HepG2 (cell line): ENCODE results near the gene ATF6. TPM values are rescaled to one million over a fixed set of nuclear protein-coding genes. Genes with fewer than 3 reads are reported as not detected.

Experiments
- ATAC-seq: fragments of 200-7000 bp; cut with Tn5 transposase; 3 replicates; pipeline ENCODE4 v1.9.1; 2020; ENCODE audit warnings: mild to moderate bottlenecking, moderate library complexity
- BruUV-seq: library from RNA; stranded (reverse); fragments of 400-500 nt; replicated peaks from 2 replicates; lab custom pipeline; 2021; lab: Mats Ljungman, UMichigan
- CTCF ChIA-PET: fragments of 300-600 bp; formaldehyde crosslinking; extraction: SDS; loops from one replicate; lab custom pipeline; 2021; ENCODE audit warnings: low total read pairs, inconsistent platforms, low intra/inter-chr PET ratio; lab: Yijun Ruan, JAX
- POLR2A ChIA-PET: fragments of 350-600 bp; sonication (Branson Sonifier 250); formaldehyde crosslinking; loops from one replicate; lab custom pipeline; 2020; ENCODE audit warnings: antibody characterized with exemption, inconsistent platforms; lab: Yijun Ruan, JAX
- DNase-seq: peaks from one replicate; pipeline ENCODE4 v3.0.0-alpha.2; 2015; ENCODE audit warnings: low spot score
- FAIRE-seq: peaks from 3 replicates; lab custom pipeline; 2011; peaks lifted over from hg19 to GRCh38; lab: Jason Lieb, UNC
- H2AFZ ChIP-seq: one replicate; pipeline ENCODE4 v1.6.1; 2011; ENCODE audit warnings: low read length, inconsistent platforms
- H3K27ac ChIP-seq: fragments of 300-600 bp; 3 replicates; pipeline ENCODE4 v1.8.0; 2011; ENCODE audit warnings: mixed run types, mild to moderate bottlenecking, mixed read lengths, low read length, inconsistent platforms; ENCODE audit not compliant: insufficient read depth; ENCODE audit errors: extremely low read length
- H3K27me3 ChIP-seq, 2 experiments: fragments of 200-600 bp in 1 of 2; 2 replicates in 1 of 2; 3 replicates in 1 of 2; pipeline versions ENCODE4 v1.6.0 to v1.8.0; 2011; ENCODE audit warnings: low read length in 2 of 2, mild to moderate bottlenecking in 2 of 2, moderate library complexity in 2 of 2, inconsistent platforms in 1 of 2; ENCODE audit not compliant: insufficient read depth in 2 of 2, control insufficient read depth in 1 of 2
- H3K36me3 ChIP-seq, 2 experiments: fragments of 200-600 bp in 1 of 2; replicated peaks in 1 of 2; 2 replicates in 1 of 2; 3 replicates in 1 of 2; pipeline versions ENCODE4 v1.5.1 to v1.8.0; 2011; ENCODE audit warnings: low read length in 2 of 2, inconsistent platforms in 1 of 2; ENCODE audit not compliant: insufficient read depth in 2 of 2, control insufficient read depth in 1 of 2
- H3K4me1 ChIP-seq: 2 replicates; pipeline ENCODE4 v1.5.1; 2012; ENCODE audit warnings: low read length, inconsistent platforms; ENCODE audit not compliant: insufficient read depth
- H3K4me2 ChIP-seq: 2 replicates; pipeline ENCODE4 v1.6.0; 2011; ENCODE audit warnings: low read depth, low read length, inconsistent platforms
- H3K4me3 ChIP-seq, 3 experiments: fragments of 200-600 bp in 1 of 3; sonication (generic), shearing (Covaris generic) in 1 of 3; replicated peaks in 1 of 3; 2 replicates each; pipeline ENCODE4 v1.5.1; 2011 to 2016; ENCODE audit warnings: low read length in 3 of 3, inconsistent platforms in 2 of 3, low read depth in 2 of 3, mild to moderate bottlenecking in 2 of 3, control low read depth in 1 of 3, mixed read lengths in 1 of 3; ENCODE audit not compliant: insufficient read depth in 1 of 3
- H3K79me2 ChIP-seq: one replicate; pipeline ENCODE4 v1.6.1; 2011; ENCODE audit warnings: low read length, inconsistent platforms; ENCODE audit not compliant: insufficient read depth
- H3K9ac ChIP-seq: 2 replicates; pipeline ENCODE4 v1.6.0; 2011; ENCODE audit warnings: mild to moderate bottlenecking, low read depth, low read length, inconsistent platforms; ENCODE audit not compliant: insufficient read depth
- H3K9me3 ChIP-seq: 2 replicates; pipeline ENCODE4 v1.5.1; 2012; ENCODE audit warnings: mild to moderate bottlenecking, low read length
- H4K20me1 ChIP-seq: 2 replicates; pipeline ENCODE4 v1.6.0; 2011; ENCODE audit warnings: inconsistent platforms, mild to moderate bottlenecking, low read length, moderate library complexity; ENCODE audit not compliant: insufficient read depth
- CEBPG ChIP-seq: IDR thresholded peaks from 2 replicates; pipeline ENCODE4 v1.6.1; 2016
- FOSL1 ChIP-seq: sonication (generic); formaldehyde crosslinking; IDR thresholded peaks from 2 replicates; pipeline ENCODE4 v1.9.0; 2021; ENCODE audit warnings: missing genetic modification reagents, borderline replicate concordance
- GTF3A ChIP-seq: sonication (generic); formaldehyde crosslinking; conservative IDR thresholded peaks from 2 replicates; pipeline ENCODE4 v1.4.0; 2020; ENCODE audit warnings: mild to moderate bottlenecking, missing genetic modification reagents
- MED8 ChIP-seq: sonication (generic); formaldehyde crosslinking; IDR thresholded peaks from 2 replicates; pipeline ENCODE4 v1.8.1; 2023; ENCODE audit warnings: mild to moderate bottlenecking, missing genetic modification reagents; ENCODE audit not compliant: insufficient replicate concordance
- PCBP1 ChIP-seq: fragments of 200-400 bp; formaldehyde crosslinking; IDR thresholded peaks from 2 replicates; pipeline ENCODE4 v1.6.1; 2017; ENCODE audit warnings: mild to moderate bottlenecking, low read depth, low read length, borderline replicate concordance
- RBM22 ChIP-seq: fragments of 200-400 bp; formaldehyde crosslinking; optimal IDR thresholded peaks from 2 replicates; pipeline ENCODE3; 2017; ENCODE audit warnings: mild to moderate bottlenecking, low read length, moderate library complexity
- RFX1 ChIP-seq: fragments of 450-650 bp; IDR thresholded peaks from 2 replicates; pipeline ENCODE4 v1.6.1; 2017
- ZBTB20 ChIP-seq: sonication (generic); formaldehyde crosslinking; IDR thresholded peaks from 2 replicates; pipeline ENCODE4 v1.8.1; 2023; ENCODE audit warnings: missing genetic modification reagents, low read depth, mild to moderate bottlenecking, borderline replicate concordance
- ZBTB21 ChIP-seq: sonication (generic); formaldehyde crosslinking; IDR thresholded peaks from 2 replicates; pipeline ENCODE4 v1.4.0; 2020; ENCODE audit warnings: missing genetic modification reagents
- ZNF136 ChIP-seq: sonication (generic); formaldehyde crosslinking; IDR thresholded peaks from 2 replicates; pipeline ENCODE4 v1.8.1; 2022; ENCODE audit warnings: low read depth, mild to moderate bottlenecking, moderate library complexity, missing genetic modification reagents
- ZNF383 ChIP-seq: sonication (generic); formaldehyde crosslinking; IDR thresholded peaks from 2 replicates; pipeline ENCODE4 v1.4.0; 2020; ENCODE audit warnings: missing genetic modification reagents, mild to moderate bottlenecking, borderline replicate concordance
- ZNF501 ChIP-seq: sonication (generic); formaldehyde crosslinking; IDR thresholded peaks from 2 replicates; pipeline ENCODE4 v1.5.1; 2020; ENCODE audit warnings: mild to moderate bottlenecking, moderate library complexity, missing genetic modification reagents
- ZNF672 ChIP-seq: sonication (generic); formaldehyde crosslinking; IDR thresholded peaks from 2 replicates; pipeline ENCODE4 v1.8.1; 2022; ENCODE audit warnings: missing genetic modification reagents
- WGBS: methylation state at CpG from one replicate; pipeline ENCODE4 v1.1.6; 2017; ENCODE audit warnings: low lambda C conversion rate; 5-methylcytosine and 5-hydroxymethylcytosine counted together
- in situ Hi-C: cut with HindIII; loops from 2 replicates; pipeline ENCODE4 v1.10.0; 2017; ENCODE audit warnings: low pct_unique_long_range_greater_than_20kb; ENCODE audit not compliant: extremely low pct_ligation_motif_present
- intact Hi-C: fragments of 100-400 bp; cut with micrococcal nuclease; formaldehyde crosslinking; loops from one replicate; pipeline ENCODE4 v1.10.0; 2022; ENCODE audit not compliant: unreplicated experiment
- polyA plus RNA-seq, 8 experiments: library from polyadenylated mRNA; depleted of rRNA in 3 of 8; stranded (reverse) in 7 of 8; unstranded in 1 of 8; fragments of >200 nt; fragmentation: Illumina TruSeq in 4 of 8; extraction: Trizol in 4 of 8; gene quantifications; 2 replicates each; pipeline versions ENCODE4 v1.2.1 to v1.2.3, GENCODE V29; 2011 to 2016; ENCODE audit warnings: low read depth in 4 of 8, missing spikeins in 1 of 8, mixed read lengths in 1 of 8; ENCODE audit not compliant: insufficient read depth in 1 of 8
- total RNA-seq, 5 experiments: library from RNA; depleted of rRNA; stranded (reverse); fragments of >200 nt; fragmentation: Illumina TruSeq; extraction: Trizol; gene quantifications; 2 replicates each; pipeline ENCODE4 v1.2.3, GENCODE V29; 2016; ENCODE audit warnings: low read depth in 1 of 5
- TF ChIP-seq, protein P1 (sequence below): sonication (generic); formaldehyde crosslinking; IDR thresholded peaks from 2 replicates; pipeline ENCODE4 v1.4.0; 2020; ENCODE audit warnings: mild to moderate bottlenecking, missing genetic modification reagents
- TF ChIP-seq, protein P2 (sequence below): sonication (generic); formaldehyde crosslinking; IDR thresholded peaks from 2 replicates; pipeline ENCODE4 v1.8.1; 2023; ENCODE audit warnings: missing genetic modification reagents, inconsistent platforms, borderline replicate concordance
- TF ChIP-seq, protein P3 (sequence below): sonication (generic); formaldehyde crosslinking; IDR thresholded peaks from 2 replicates; pipeline ENCODE4 v1.8.0; 2022; ENCODE audit warnings: mild to moderate bottlenecking, missing genetic modification reagents, moderate library complexity

ATF6 gene
- total and polyA plus RNA-seq, 2 of the 13 experiments (the other 11 are each of a cell fraction or from before 2014, with no cell fraction given): 13.2 to 14.5 TPM

DNA sequence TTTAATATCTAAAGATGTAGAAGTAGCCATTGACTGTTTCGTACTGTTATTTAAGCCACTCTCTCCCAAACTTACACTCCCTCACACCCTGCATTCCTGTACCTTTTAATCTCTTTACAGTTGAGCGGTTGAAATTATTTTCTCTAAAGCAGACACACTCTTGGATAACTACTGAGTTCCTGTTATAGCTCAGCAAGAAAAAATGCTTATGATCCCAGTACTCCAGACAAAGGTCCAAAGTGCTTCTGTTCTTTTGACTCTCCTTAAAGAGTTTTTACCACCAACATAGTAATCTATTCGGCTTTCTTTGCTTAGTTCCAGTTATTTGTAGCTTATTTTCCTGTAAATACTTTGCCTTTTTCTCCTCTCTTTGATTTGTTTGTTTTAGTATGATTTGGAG lies 100.1 kb downstream of the ATF6 start (continued):
- TF ChIP-seq ZNF672 (CRISPR knock-in tag) (no peak), ZBTB21 (no peak), MED8 (no peak), RFX1 (no peak), GTF3A (no peak), ZNF501 (CRISPR knock-in tag) (no peak), CEBPG (CRISPR knock-in tag) (no peak)
- TF ChIP-seq, protein P1, sequence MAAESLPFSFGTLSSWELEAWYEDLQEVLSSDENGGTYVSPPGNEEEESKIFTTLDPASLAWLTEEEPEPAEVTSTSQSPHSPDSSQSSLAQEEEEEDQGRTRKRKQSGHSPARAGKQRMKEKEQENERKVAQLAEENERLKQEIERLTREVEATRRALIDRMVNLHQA (CRISPR knock-in tag): no peak

DNA sequence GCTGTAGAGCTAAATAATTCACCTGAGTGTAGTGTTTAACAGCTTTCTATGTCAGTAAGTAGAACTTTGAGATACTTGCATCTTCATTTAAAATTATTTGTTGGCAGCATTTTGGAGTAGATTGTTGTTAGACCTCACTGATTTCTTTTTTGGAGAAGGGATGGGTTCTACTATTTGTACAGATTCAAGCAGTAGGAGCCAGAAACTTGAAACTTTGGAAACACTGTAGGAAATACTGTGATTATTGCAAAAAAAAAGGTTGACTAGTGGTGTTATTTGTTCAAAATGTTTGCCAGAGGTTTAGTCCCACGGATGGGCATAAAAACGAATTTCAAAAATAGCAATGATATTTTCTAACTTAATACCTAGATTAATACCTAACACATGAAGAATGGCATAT lies 102.7 kb downstream of the ATF6 start:
- FAIRE-seq: no peak
- intact Hi-C loops: loop anchor here (1.0 to 10.0 kb wide), 4 partner anchors 43 to 171 kb away; no protein-coding TSS in a partner anchor
- WGBS: 50% methylated on average over 2 of the region's 2 CpGs

More for the DNA sequence above, 102.7 kb downstream of the ATF6 start:
- Histone ChIP-seq H3K79me2 (no peaks in the 10 kb centered on the region), H3K4me1 (peaks cover 17% of the 10 kb centered on the region; the same call in 1 of the 2 replicates), H3K36me3 (peaks cover 0 to 5% of the 10 kb centered on the region in 2 experiments; a peak in 1 of 5 replicates), H3K27me3 (no peaks in the 10 kb centered on the region), H2AFZ (no peak overlapping the region), H3K4me3 (no peak overlapping the region), H3K9ac (no peak overlapping the region), H3K9me3 (no peaks in the 10 kb centered on the region), H3K27ac (no peak overlapping the region), H3K4me2 (no peak overlapping the region), H4K20me1 (no peaks in the 10 kb centered on the region)
- no peak for TF ChIP-seq ZNF383 (CRISPR knock-in tag)
- TF ChIP-seq, protein P2, sequence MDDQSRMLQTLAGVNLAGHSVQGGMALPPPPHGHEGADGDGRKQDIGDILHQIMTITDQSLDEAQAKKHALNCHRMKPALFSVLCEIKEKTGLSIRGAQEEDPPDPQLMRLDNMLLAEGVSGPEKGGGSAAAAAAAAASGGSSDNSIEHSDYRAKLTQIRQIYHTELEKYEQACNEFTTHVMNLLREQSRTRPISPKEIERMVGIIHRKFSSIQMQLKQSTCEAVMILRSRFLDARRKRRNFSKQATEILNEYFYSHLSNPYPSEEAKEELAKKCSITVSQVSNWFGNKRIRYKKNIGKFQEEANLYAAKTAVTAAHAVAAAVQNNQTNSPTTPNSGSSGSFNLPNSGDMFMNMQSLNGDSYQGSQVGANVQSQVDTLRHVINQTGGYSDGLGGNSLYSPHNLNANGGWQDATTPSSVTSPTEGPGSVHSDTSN: no peak
- no peak for TF ChIP-seq ZBTB20 (CRISPR knock-in tag)
- TF ChIP-seq, protein P3, sequence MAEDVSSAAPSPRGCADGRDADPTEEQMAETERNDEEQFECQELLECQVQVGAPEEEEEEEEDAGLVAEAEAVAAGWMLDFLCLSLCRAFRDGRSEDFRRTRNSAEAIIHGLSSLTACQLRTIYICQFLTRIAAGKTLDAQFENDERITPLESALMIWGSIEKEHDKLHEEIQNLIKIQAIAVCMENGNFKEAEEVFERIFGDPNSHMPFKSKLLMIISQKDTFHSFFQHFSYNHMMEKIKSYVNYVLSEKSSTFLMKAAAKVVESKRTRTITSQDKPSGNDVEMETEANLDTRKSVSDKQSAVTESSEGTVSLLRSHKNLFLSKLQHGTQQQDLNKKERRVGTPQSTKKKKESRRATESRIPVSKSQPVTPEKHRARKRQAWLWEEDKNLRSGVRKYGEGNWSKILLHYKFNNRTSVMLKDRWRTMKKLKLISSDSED (CRISPR knock-in tag): no peak
- TF ChIP-seq RBM22: no peak
- no peak for TF ChIP-seq ZNF136 (CRISPR knock-in tag)
- no peak for TF ChIP-seq FOSL1 (CRISPR knock-in tag)
- no peak for TF ChIP-seq PCBP1
- ATAC-seq (no peak), DNase-seq (no peak)
- BruUV-seq: no TSS peak
- ChIA-PET CTCF (no interaction called here), POLR2A (no interaction called here)
- in situ Hi-C loops: no loop called here
